GM13976 (cell line): ENCODE measurements around the gene BPHL.

ENCODE experiments used
- DNase-seq: peaks from one replicate; pipeline ENCODE4 v3.0.0; 2012; ENCODE audit warnings: low spot score
- CTCF ChIP-seq: IDR thresholded peaks from 2 replicates; pipeline ENCODE4 v1.5.1; 2012; ENCODE audit warnings: borderline replicate concordance, mild to moderate bottlenecking; ENCODE audit not compliant: insufficient read depth; ENCODE audit errors: extremely low read depth, missing control alignments, control extremely low read depth
- in situ Hi-C: fragments of 300-500 bp; cut with MboI; formaldehyde crosslinking; loops from one replicate; pipeline ENCODE4 v1.12.0; 2022; ENCODE audit warnings: low sequenced_read_pairs, mixed read lengths, inconsistent platforms; ENCODE audit not compliant: unreplicated experiment

BPHL gene

GRCh38 chr6:3118353-3119039 lies at the start of gene BPHL:
Gene BPHL (plus strand): TSS chr6:3118711. CDS start chr6:3118741, 30 bp downstream.
- DNase-seq, result peak; percentile 100
- no peak for TF ChIP-seq CTCF
- in situ Hi-C loops, result no loop called here

- TF ChIP-seq CTCF, result no peak
- in situ Hi-C loops, result no loop called here
- no peak for DNase-seq
Measured at GRCh38 chr6:3071568-3071967, 46.9 kb upstream of the BPHL start.

GRCh38 chr6:3072798-3073197 lies 45.7 kb upstream of the BPHL start:
- no peak for TF ChIP-seq CTCF
- in situ Hi-C loops, result no loop called here
- DNase-seq, result no peak

GRCh38 chr6:3073382-3073781 lies 45.1 kb upstream of the BPHL start:
- in situ Hi-C loops, result no loop called here
- no peak for DNase-seq
- TF ChIP-seq CTCF, result no peak

- in situ Hi-C loops, result no loop called here
- TF ChIP-seq CTCF, result no peak
- DNase-seq, result no peak
Measured at GRCh38 chr6:3075772-3076113, 42.8 kb upstream of the BPHL start.

GRCh38 chr6:3076320-3076719 lies 42.2 kb upstream of the BPHL start:
- TF ChIP-seq CTCF, result no peak
- no peak for DNase-seq
- in situ Hi-C loops, result no loop called here
